GM12873 (cell line): ENCODE data around the gene CDC20.

Source experiments
- CTCF ChIP-seq: IDR thresholded peaks from 2 replicates; pipeline ENCODE4 v1.5.1; 2012; ENCODE audit warnings: low read depth, mild to moderate bottlenecking, moderate library complexity, low read length, control low read depth; ENCODE audit not compliant: insufficient read depth; ENCODE audit errors: missing control alignments

Gene CDC20

GRCh38 chr1:43405219-43405875, 46.6 kb downstream of the CDC20 start:
- TF ChIP-seq CTCF = no peak

DNA sequence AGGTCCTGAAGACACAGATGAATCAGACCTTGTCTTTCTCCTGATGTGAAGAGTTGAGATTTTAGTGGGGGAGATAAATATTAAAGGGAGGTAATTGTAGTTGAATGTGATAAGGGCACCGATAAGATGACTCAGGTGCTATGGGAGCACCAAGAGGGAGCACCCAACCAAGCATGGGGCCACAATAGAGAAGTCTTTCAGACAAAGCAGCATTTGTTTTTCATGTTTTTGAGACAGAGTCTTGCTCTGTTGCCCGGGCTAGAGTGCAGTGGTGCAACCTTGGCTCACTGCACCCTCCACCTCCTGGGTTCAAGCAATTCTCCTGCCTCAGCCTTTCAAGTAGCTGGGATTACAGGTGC, 47.1 kb downstream of the CDC20 start:
- TF ChIP-seq CTCF = no peak

- no peak for TF ChIP-seq CTCF
These were observed 51.8 kb downstream of the CDC20 start for GRCh38 chr1:43410571-43410970.
